Large intestine (tissue), 3 donors: ENCODE measurements around the gene SPTLC1. TPM values are rescaled to one million over a fixed set of nuclear protein-coding genes. Genes with fewer than 3 reads are reported as not detected.
"Not testable (repeated sequence)": the region's sequence is repeated elsewhere in the genome, so short reads cannot be mapped to it uniquely, and the experiment has no call there.

Source experiments
- DNase-seq, 2 donors: peaks; one replicate each; pipeline versions ENCODE4 v3.0.0 to v3.0.0-alpha.2; 2013
- H3K27ac ChIP-seq: one replicate; pipeline ENCODE4 v1.5.1; 2013; ENCODE audit warnings: low read length
- H3K27me3 ChIP-seq: 2 replicates; pipeline ENCODE4 v1.6.1; 2013; ENCODE audit warnings: low read length; ENCODE audit not compliant: control insufficient read depth, insufficient read depth
- H3K36me3 ChIP-seq: 2 replicates; pipeline ENCODE4 v1.6.1; 2013; ENCODE audit warnings: low read length; ENCODE audit not compliant: control insufficient read depth, insufficient read depth
- H3K4me1 ChIP-seq: one replicate; pipeline ENCODE4 v1.6.1; 2013; ENCODE audit warnings: low read length; ENCODE audit not compliant: control insufficient read depth, insufficient read depth
- H3K4me3 ChIP-seq: one replicate; pipeline ENCODE4 v1.5.1; 2013; ENCODE audit warnings: low read length
- H3K9me3 ChIP-seq: one replicate; pipeline ENCODE4 v1.6.1; 2013; ENCODE audit warnings: mild to moderate bottlenecking, low read depth, low read length, moderate library complexity; ENCODE audit not compliant: control insufficient read depth
- WGBS: methylation state at CpG from one replicate; pipeline ENCODE4 v1.1.5; 2013; ENCODE audit warnings: low lambda C conversion rate; ENCODE audit not compliant: insufficient coverage; 5-methylcytosine and 5-hydroxymethylcytosine counted together
- polyA plus RNA-seq: library from polyadenylated mRNA; unstranded; fragments of 120-200 nt; gene quantifications from one replicate; pipeline ENCODE4 v1.2.1, GENCODE V29; 2013

The SPTLC1 gene
- polyA plus RNA-seq, 1 donor, result 82.1 TPM

- H3K27ac ChIP-seq, H3K4me3 ChIP-seq, DNase-seq, H3K27me3 ChIP-seq, H3K4me1 ChIP-seq, H3K36me3 ChIP-seq, H3K9me3 ChIP-seq: not testable (repeated sequence)
- 100% methylated on average over 1 of the region's 10 CpGs for WGBS
Observed at GRCh38 chr9:92153466-92154415, 38.5 kb upstream of the SPTLC1 start.

- H3K9me3 ChIP-seq, result no peaks in the 10 kb centered on the region
- no peaks in the 10 kb centered on the region for H3K36me3 ChIP-seq
- DNase-seq, result no peak
- peaks cover 4% of the 10 kb centered on the region for H3K4me1 ChIP-seq
- no CpG with 5 or more reads among the region's 15 CpGs for WGBS
- H3K27ac ChIP-seq, result no peak overlapping the region
- H3K27me3 ChIP-seq, result no peaks in the 10 kb centered on the region
- no peak overlapping the region for H3K4me3 ChIP-seq
Observed at GRCh38 chr9:92151691-92152393, 36.6 kb upstream of the SPTLC1 start.

GRCh38 chr9:92150501-92151470, 35.6 kb upstream of the SPTLC1 start:
- not testable (repeated sequence) for H3K27ac ChIP-seq, H3K27me3 ChIP-seq, H3K4me1 ChIP-seq, H3K4me3 ChIP-seq, H3K36me3 ChIP-seq, DNase-seq, H3K9me3 ChIP-seq
- whole genome bisulfite sequencing, result 100% methylated on average over 1 of the region's 7 CpGs

GRCh38 chr9:92147852-92148180, 32.6 kb upstream of the SPTLC1 start:
- no CpG with 5 or more reads among the region's 8 CpGs for WGBS
- no peaks in the 10 kb centered on the region for H3K9me3 ChIP-seq
- DNase-seq, result no peak
- no peak overlapping the region for H3K27ac ChIP-seq
- no peak overlapping the region for H3K4me3 ChIP-seq
- H3K36me3 ChIP-seq, result no peaks in the 10 kb centered on the region
- peaks cover under 1% of the 10 kb centered on the region for H3K27me3 ChIP-seq
- H3K4me1 ChIP-seq, result peaks cover 4% of the 10 kb centered on the region

- H3K27me3 ChIP-seq, result peaks cover 7% of the 10 kb centered on the region
- no peaks in the 10 kb centered on the region for H3K36me3 ChIP-seq
- peaks cover 4% of the 10 kb centered on the region for H3K4me1 ChIP-seq
- no peak overlapping the region for H3K27ac ChIP-seq
- DNase-seq, result no peak
- 0% methylated on average over 1 of the region's 21 CpGs for WGBS
- H3K9me3 ChIP-seq, result no peaks in the 10 kb centered on the region
- no peak overlapping the region for H3K4me3 ChIP-seq
Observed at GRCh38 chr9:92147030-92147851, 32.0 kb upstream of the SPTLC1 start.

- H3K27ac ChIP-seq, result no peak overlapping the region
Observed at GRCh38 chr9:92146610-92147009, 31.4 kb upstream of the SPTLC1 start.

GRCh38 chr9:92145784-92146183, 30.6 kb upstream of the SPTLC1 start:
- H3K4me1 ChIP-seq, DNase-seq, H3K4me3 ChIP-seq, H3K9me3 ChIP-seq, H3K36me3 ChIP-seq, H3K27ac ChIP-seq: not testable (repeated sequence)
- WGBS, result no CpG with 5 or more reads among the region's 3 CpGs
- H3K27me3 ChIP-seq, result peaks cover 18% of the 10 kb centered on the region

More at GRCh38 chr9:92146610-92147009, 31.4 kb upstream of the SPTLC1 start:
- H3K36me3 ChIP-seq, result no peaks in the 10 kb centered on the region
- no CpG with 5 or more reads among the region's 3 CpGs for WGBS
- H3K4me3 ChIP-seq, result no peak overlapping the region
- H3K27me3 ChIP-seq, result peaks cover 11% of the 10 kb centered on the region
- DNase-seq, result no peak
- H3K9me3 ChIP-seq, result no peaks in the 10 kb centered on the region
- peaks cover 4% of the 10 kb centered on the region for H3K4me1 ChIP-seq

GRCh38 chr9:92142329-92142728, 27.1 kb upstream of the SPTLC1 start:
- Histone ChIP-seq H3K9me3 (no peaks in the 10 kb centered on the region), H3K4me3 (no peak overlapping the region), H3K27me3 (peaks cover 22% of the 10 kb centered on the region), H3K27ac (no peak overlapping the region), H3K4me1 (peaks cover 4% of the 10 kb centered on the region), H3K36me3 (no peaks in the 10 kb centered on the region)
- DNase-seq, result no peak
- no CpG with 5 or more reads among the region's 8 CpGs for WGBS

GRCh38 chr9:92141144-92142129, 26.2 kb upstream of the SPTLC1 start:
- Histone ChIP-seq H3K27ac (no peak overlapping the region), H3K27me3 (peaks cover 22% of the 10 kb centered on the region), H3K9me3 (no peaks in the 10 kb centered on the region), H3K36me3 (no peaks in the 10 kb centered on the region), H3K4me3 (peak overlapping the region; percentile 7), H3K4me1 (peaks cover 2% of the 10 kb centered on the region)
- no CpG with 5 or more reads among the region's 62 CpGs for WGBS
- DNase-seq, result peak in 1 of 2 donors; percentile 38
